Measurements from ENCODE around the gene ZNF471.

The ZNF471 gene

GRCh38 chr19:56577719-56578602 lies 70.3 kb downstream of the ZNF471 start:
- DNase-seq = no peak
